MV-4-11 (cell line): ENCODE measurements around the gene ANO6.

Source experiments
- DNase-seq: peaks from one replicate; lab custom pipeline; 2025; lab: John Stamatoyannopoulos, UW

Gene ANO6

DNA sequence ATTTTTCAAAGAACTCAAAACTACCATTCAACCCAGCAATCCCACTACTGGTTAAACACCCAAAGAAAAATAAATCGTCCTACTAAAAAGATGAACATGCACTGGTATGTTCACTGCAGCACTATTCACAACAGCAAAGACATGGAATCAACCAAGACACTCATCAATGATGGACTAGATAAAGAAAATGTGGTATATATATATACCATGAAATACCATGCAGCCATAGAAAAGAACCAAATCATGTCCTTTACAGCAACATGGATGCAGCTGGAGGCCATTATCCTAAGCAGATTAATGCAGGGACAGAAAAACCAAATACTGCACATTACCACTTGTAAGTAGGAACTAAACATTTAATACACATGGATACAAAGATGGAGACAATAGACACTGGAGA, 3.8 kb upstream of the ANO6 start:
- no peak for DNase-seq

DNA sequence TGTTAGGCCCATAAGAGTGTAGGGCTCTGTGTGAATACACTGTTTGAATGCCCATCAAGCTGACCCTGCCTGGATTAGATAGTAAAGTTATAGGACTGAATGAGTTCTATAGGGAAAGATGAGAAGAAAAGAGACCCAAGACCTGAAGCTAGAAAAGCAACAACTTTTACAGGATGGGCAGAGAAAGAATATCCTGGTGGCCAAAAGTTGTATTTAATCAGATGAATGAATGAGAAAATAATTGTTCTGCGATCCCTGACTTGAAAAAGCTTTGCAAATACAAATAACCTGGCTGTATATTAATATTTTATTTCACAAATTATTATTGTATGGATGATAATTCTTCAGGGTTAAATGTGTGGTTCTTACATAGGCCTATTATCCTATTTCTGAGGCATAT, 2.8 kb upstream of the ANO6 start:
- no peak for DNase-seq

DNA sequence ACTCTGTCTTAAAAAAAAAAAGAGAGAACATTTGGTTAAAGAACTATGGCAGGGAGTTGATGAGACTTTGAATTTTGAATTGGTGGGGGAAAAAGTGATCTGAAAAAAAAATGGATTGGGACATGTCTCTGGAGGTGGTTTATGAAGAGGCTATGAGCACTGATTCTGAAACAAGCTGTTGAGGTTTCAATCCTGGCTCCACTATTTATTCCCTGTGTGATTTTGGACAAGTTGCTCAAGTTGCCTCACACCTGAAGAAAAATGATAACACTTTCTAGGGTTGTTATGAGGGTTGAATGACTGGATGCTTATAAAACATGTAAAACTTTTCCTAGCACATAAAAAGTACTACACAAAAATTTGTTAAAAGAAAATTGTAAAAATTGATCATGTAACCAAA, 1.8 kb upstream of the ANO6 start:
- DNase-seq, result no peak

DNA sequence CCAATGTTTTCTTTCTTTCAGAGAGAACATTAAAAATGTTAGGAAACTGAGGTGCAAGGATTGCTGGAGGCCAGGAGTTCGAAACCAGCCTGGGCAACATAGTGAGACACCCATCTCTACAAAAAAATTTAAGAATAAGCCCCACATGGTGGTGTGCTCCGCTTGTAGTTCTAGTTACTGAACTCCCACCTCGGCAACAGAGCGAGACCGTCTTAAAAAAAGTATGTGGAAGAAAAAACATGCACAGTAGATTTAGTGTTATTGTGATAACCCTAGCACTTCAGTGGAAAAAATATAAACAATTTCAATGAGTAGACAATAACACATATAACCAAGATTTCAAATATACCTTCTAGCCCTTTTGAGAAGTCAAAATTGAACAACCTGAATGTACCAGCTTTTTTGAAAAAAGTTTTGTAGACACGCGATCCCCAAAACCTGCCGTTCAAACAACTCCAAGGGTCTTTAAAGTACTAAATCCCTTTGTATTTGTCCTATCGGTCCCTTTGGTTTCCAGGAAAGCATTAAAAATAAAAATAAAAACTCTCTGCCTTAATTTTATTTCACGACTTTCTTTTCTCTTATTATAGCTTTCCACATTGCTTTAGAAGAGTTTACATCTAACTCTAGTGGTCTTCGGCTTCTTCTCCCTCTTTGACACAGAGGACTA, 1.0 kb upstream of the ANO6 start:
- peak; percentile 30 for DNase-seq

DNA sequence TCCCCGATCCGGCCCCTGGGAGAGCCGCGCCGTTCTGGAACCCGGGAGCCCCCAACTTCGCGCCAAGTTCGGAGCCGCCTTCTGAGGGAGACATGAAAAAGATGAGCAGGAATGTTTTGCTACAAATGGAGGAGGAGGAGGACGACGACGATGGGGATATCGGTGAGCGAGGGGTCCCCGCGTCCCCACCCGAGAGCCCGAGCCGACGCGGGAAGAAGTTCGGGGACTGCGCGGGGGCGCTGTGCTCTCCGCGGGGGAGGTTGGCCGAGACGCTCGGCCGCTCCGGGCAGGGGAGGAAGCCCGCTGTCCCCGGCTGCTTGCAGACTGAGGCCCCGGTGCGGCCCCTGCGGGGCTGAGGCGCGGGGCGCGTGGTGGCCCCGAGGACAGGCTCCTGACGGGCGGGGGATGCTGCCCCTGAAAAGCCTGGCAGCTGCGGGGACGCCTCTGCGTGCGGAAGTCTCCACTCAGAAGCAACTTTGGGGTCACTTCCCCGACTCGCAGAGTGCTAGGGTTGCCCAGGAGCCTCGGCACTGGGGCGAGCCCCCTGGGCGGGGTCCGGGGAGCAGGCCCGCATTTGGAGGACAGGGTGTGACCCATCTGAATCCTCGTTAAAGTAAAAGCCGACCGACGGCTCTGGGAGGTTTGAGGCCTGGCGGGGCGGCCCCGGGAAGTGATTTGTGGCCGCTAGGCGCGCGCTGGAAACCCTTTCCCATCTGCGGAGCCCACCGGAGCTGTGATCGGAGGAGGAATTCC, 511 bp downstream of the ANO6 start:
- DNase-seq, result peak; percentile 34

DNA sequence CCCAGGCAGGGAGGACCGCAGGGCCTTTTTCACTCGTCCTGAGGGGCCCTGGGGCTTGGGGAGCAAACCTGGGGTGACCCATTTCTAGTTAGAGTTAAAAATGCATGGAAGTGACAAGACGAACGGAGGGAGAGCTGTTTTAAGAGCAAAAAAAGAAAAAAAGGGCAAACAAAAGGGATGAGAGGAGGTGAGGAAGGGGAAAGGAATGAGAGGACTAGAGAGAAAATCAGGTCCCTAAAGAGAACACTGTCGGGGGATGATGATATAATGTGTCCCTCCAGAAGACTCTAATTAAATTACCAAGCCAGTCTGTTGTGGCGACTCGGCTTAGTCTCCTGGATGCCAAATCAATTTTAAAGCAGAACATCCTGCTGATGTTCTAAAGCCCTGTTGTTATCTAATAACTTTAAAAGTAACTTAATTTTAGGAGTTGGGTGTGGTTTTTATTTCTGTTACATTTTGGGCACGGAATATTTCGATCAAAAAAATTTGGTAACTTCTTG, 1.1 kb downstream of the ANO6 start:
- no peak for DNase-seq

DNA sequence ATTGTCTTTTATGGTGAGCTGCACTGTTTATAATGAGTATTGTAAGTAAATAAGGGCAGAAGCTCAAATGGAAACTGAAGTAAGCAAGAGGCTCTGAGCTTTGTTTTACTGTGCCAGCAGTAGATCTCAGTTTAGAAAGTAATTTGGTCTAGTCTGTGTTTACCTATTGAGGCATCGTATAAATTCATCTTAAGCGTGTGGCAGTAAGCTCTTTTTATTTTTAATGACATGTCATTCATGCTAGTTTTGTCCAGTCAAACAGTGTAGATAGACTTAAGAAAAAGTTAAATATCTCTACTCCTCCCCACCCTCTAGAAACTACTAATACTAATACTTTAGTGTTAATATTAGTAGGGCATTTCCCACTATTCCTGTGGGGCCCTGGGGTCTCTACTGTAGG, 2.0 kb downstream of the ANO6 start:
- DNase-seq, result no peak

DNA sequence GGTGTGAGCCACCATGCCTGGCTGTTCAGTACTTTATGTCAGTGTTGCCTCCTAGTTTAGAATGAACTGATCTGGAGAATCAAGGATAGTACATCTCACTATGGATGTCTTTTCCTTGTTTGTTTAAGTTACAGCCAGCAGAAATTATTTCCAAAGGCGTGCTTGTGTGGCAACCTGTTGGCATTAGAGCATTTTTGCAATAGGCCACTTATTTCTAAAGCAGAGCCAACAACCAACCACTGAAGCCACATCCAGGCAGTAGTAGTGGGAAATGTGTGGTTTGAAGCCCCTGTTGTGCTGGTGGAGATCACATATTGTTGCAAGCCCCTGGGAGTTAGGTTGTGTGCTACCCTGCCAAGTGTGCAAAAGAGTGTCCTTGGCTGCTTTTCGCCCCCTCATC, 3.7 kb downstream of the ANO6 start:
- DNase-seq, result no peak

DNA sequence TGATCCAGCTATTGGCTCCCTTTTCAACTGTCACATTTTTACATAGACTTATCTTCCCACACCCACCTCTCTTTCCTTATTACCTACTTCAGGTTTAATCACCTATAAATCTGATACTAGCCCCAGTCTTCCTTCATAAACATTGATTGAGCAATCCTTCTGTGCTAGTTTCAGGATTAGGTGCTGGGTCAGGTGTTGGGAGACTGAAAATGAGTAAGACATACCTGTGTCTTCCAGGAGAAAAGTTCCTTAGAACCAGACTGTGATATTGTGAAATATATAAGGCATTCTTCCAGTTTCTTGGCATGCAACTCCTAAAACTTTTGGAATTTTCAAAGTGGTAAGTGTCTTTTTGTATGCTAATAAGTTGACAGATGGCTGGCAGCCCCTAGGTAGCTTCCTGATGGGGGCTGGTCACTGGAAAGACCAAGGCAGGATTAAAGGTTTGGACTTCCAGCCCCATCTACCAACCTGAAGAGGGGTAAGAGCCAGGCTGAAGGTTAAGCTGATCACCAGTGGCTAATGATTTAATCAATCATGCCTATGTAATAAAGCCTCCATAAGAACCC, 4.6 kb downstream of the ANO6 start:
- DNase-seq, result no peak

DNA sequence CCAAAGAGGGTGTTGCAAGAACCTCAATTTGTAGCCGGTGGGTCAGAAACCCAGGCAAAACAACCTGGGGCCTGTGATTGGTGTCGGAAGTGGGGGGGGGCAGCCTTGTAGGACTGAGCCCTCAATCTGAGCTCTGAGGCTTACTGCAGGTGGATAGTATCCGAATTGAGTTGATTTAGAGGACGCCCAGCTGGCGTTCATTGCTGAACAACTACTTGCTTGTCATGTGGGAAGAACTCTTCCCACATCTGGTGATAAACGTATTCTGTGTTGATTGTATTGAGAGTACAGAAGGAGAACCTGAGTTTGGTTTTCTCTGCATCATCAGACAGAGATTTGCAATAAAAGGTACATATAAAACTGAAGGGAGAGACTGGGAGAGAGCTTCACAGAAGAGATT, 5.1 kb downstream of the ANO6 start:
- no peak for DNase-seq

DNA sequence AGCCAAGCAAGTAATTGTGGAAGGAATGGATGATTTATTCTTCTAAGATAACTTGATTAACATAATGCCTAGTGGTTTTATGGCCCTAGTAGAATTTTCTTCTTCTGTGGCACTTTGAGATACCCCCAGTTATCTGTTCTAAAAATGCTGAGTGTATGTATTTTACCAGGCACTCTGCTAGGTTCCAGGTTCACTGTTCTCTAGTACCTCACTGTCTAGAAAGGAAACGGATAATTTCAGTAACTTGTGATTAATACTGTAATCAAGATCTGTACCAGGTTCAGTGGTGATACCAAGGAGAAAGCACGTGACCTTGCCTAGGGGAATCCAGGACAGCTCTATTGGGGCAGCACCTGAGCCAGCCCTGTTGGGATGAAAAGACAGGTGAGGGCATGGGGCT, 8.0 kb downstream of the ANO6 start:
- no peak for DNase-seq

DNA sequence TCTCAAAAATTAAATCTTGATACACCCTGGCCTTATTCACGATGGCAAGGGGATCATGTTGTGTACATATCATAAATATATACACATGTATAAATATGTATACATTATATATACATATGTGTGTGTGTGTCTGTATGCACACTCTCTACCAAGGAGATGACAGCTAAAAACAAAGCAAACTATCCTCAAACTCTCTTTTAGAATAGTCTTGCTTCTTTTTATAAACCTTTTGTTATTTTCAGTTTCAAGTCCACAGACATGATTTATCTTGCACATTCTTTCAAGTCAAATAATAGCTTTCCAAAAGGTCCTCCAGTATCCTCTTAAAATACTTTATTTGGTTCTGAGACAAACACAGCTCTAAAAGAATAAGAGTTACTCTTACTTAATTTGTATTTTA, 8.4 kb downstream of the ANO6 start:
- DNase-seq, result no peak

DNA sequence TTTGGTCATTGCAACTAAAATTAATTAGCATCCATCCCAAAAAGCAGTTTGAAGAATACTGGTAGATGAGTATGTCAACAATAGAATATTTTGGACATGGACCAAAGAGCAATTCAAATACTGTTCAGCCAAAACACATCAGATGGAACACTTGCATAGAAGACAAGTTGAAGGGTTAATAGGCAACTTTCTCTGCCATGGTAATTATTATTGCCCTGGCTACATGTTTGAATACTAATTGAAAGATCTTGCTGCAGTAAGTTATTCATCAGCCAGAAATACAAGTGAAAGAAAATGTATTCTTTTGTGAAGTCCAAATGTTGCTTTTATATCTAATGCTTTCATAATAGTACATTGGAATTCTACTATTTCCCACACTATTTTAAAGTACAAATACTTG, 10.1 kb downstream of the ANO6 start:
- no peak for DNase-seq

DNA sequence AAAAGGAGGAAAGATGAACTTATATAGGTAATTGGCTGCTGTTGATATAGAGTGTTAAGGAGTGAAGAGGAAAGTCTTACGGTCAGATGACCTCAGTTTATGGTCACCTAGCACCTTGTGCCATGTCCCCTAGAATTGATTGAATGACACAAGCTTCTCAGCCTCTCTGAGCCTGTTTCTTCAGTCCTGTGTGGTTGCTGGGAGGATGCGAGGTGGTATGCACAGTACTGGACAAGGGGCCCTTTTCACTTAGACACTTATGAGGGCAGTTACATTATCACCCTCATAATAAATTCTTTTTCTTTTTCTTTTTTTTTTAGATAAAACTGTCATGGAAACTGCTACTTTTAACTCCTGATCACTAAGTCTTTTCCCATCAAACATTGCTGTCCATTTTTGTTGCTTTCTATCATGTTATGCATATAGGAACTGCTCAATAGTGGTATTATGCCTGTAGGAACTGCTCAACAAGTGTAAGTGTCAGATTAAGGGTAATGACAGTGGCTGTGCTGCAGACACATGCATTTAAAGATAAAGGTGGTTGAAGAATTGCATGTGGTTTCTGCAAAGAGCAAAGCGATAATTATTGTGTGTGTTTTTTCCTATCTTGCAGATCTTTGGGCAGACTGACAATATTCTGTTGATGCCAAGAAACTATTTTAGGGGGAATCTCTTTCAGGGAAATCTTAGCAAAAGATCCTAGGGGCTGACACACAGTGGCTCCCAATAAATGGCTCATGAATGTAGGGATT, 11.6 kb downstream of the ANO6 start:
- DNase-seq, result no peak

DNA sequence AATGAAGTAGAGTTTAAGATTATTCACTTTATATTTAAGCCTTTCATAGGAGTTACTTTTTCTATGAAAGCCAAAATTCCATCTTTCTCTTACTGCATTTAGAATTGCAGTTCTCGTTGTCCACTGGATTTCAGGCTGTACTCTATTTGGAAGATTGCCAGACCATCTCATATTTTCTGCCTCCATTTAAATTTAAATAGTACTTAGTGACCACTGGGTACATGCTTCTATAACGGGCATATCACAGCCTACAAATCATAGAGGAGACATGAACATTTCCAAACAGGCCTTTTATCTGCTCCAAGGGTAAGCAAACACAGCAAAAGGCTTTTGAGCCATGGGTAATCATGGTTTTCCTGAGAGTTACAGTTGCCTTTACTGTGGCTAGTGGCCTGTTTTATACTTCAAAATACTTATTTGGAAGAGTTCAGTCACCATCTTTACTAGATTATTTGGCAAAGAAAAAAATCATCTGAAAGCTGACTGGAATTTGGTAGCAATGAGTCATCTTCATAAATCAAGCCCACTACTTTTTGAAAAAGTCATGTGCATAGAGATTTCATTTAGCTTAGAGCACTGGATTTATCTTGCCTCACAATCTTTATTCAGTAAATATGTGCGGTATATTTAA, 15.7 kb downstream of the ANO6 start:
- DNase-seq, result no peak

DNA sequence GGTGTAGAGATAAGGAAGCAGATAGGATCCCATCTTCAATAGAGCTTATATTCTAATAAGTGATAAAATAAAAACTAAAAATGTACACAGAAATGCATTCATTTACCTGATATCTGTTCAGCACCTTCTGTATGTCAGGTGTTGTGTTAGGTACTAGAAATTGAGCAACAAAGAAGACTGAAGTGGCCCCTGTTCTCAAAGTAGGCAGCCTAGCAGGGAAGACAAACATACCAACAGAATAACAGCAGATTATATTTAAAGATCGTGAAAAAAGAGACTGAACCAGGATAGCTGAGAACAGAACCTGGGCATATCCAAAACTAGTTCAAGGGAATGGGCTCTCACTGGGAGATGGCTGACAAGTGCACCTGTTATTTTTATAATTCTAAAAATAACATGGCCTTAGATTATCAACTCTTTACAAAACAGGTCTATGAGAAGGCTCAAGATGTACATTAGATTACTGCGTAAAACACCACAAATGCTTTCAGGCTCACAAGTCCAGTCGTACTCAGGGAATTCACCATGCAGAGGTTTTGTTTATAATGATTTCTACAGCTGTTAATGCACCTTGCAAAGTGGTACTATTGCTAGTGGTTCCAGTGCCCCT, 16.4 kb downstream of the ANO6 start:
- DNase-seq, result no peak

DNA sequence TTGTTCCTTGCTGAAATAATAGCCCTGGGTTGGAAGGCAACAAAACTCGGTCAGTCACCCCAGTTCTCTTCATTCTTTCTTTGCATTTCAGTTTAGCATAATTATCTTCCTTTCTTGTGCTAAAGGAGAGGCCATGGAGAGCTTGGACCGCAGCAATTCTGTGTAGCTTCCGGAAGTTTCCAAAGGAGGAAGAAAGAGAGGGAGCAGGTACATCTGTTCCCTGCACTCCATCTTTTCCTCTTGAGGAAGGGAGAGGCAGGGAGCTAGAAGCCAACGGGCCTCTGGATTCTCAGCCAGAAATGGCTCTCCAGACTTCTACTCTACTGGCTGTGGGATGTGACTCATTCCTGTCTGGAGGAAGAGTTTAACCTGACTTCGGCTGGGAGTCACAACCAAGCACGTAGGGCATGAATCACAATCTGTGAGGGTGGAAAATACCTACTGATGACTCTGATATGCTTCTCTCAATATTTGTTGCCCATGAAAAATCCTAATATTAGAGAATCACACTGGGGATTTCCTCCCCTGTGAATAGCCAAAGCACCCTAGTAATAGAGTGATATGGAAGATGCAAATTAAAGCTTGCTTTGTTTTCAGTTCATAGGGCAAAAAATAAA, 17.0 kb downstream of the ANO6 start:
- DNase-seq, result no peak

DNA sequence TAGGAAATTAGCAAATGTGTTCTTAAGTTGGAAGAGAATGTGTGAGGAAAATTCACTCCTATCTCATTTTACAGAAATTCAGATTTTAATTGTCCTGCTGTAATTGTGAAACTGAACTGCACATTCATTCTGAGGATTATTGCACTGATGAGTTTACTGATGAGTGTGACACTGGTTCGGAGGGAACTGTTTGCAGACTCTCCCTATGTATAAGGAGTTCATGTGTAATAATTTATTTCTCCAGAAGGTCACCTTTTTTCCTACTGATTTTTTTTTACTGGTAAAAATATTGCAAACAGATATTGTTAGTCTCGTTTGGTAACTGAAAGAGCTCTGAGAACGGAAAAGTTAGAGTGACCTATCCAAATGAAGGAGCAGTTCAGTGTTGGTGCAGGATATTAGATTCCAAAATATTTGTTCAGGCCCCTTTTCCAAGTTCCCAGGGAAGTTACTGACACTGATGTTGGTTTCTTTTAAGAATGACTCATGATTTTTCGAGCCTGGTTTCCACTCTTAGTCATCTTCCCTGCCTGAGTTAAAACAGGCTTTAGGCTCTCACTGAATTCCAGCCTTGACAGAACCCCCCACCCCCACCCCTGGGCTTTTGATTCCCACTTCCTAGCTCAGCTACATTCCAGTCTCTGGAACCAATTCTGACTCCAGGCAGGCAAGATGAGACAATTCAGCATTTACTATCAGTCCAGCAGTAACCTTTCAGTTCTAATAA, 18.4 kb downstream of the ANO6 start:
- DNase-seq, result peak; percentile 43

DNA sequence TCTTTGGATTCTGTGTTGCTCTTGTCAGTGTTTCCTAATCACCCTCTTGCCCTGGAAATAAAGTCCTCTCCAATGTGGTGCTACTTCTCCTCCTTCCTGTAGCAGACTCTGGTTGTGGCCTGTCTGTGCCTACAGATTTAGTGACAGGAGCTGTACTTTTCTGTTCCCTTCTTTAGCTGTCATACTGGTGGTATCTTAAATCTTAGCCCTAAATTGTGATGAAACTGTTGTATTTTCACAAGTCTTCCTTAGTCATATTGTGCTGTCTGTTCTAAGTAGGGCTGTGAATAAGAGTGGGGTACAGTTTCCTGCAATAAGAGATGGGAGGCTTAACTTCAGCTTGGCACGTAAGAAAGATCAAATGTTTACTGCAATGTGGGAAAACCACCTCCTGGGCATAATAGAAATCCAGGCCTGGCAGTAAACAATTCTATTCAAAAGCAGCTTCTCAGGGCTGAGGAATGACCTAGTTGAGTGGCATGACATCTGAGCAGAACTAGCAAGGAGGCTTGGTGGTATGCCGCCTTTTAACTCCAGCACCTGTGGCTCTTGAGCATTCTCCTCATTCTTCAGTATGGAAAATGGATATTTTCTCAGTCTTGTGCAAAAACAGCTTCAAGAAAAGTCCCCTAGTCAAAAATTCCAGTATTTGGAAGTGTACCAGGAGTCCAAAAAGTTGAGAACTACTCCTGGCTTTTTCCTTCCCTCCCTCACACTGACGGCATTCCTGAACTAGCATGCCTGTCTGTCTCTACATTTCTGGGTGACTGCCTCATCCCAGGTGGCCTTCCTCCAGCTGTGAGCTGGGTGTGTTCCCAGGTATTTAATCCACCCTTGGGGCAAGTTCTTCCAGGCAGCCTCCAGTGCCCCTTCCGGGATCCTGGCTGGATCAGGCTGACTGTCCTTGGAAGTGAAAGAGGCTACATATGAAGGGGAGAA, 19.5 kb downstream of the ANO6 start:
- DNase-seq, result peak; percentile 73
